Activated naive CD4-positive, alpha-beta T cell treated with Interleukin-2 at 50 U/mL for 16 hours (primary cell): ENCODE measurements around the gene PRKD1.

Experiments
- DNase-seq: peaks from one replicate; pipeline ENCODE4 v3.0.0-alpha.2; 2020

Gene PRKD1

DNA sequence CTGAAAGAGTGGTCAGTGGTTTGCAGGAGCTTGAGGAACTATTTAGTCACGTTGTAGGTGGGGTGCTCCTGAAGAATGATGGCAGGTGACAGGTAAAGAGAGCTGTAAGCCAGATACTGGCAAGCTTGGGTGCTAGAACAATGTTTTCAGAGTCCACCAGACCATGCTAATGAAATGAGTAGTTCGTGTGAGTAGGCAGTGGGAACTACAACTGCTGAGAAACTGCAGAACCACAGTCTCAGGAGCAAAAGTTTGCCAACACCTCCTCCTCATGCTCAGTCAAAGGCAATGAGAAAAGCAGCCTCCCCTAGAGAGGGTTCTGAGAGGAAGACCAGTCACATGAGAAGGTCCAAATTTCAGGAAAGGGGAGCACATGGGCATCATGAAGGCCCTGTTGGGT lies 91.3 kb downstream of the PRKD1 start:
- no peak for DNase-seq

DNA sequence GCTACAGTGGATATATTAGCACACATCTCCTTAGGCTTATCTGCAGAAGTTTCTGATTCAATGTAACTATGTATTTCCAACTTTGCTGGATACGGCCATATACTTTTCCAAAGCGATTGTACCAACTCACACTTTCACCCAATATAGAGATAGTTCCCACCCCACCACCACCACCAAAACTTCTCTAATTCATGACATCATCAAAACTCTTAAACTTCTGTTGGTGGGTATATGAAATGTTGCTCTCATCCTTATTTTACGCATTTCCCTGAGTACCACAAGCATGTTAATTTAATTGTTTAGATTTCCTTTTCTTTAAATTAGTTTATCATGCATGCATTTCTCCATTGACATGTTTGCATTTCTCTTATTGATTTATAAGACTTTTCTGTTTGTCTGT lies 95.6 kb downstream of the PRKD1 start:
- DNase-seq, result no peak

- DNase-seq, result no peak
These were observed 97.8 kb downstream of the PRKD1 start for GRCh38 chr14:29829851-29830250.

- DNase-seq, result no peak
These were observed 103.8 kb downstream of the PRKD1 start for GRCh38 chr14:29823816-29824215.

DNA sequence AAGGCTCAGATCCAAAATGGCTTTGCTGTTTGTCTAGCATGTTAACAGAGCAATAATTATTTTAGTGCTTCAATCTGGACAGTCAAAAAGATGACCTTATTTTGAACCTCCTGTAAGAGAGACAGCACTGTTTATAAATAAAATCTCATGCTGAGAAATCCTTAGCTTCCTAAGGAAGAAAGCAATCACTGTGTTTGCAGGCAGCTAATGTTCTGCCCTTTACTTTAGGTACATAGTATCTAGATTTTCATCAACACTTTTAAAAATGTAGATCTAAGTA lies 105.3 kb downstream of the PRKD1 start:
- no peak for DNase-seq

DNA sequence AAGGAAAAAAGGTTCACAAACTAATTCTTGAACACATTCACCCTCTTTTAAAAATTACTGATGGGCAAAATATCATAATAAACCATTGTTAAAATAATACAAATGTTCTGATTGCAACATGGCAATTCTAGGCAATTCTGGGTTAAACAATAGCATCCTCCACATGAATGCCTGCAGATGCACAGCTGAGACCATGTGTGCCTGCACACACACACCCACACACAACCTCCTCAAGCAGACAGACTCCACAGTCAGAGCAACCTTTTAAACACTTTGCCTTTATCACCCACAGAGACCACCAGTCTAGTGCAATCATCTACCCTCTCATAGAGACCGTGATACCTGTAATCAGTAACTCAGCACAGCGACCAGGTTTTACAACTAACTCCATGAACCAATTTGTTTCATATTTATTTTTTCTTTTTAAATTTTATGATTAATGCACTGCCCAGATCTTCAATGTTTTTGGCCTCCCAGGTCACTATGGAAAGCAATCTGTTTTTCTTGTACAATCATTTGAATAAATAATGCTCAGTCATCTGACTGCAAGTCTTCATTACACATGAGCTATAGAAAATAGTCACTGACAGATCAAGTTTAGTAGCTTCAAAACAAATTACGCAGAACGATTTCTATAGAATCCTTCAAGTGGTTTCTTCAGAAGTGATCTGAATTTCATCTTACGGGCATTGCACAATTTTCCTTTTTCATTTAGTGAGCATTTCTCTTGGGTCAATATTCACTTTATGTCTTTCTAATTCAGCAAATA lies 105.8 kb downstream of the PRKD1 start:
- no peak for DNase-seq

DNA sequence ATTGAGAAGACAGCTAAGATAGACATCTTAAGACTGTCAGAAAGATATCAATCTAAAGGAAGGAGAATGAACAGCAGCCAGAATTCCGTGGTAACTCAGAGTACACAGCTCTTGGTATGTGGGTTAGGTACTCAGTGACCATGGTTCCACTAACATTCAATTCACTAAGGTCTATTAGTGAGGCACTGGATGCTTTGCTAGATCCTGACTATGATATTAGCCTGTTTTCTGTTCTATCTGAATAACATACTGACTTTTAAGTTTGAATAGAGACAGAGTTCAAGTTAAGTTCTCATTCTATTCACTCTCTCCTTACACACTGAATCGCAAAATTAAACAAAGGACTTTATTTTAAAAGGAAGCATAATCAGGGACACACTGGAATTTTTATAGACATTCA lies 106.4 kb downstream of the PRKD1 start:
- no peak for DNase-seq

- no peak for DNase-seq
These were observed 106.9 kb downstream of the PRKD1 start for GRCh38 chr14:29820785-29821184.

- no peak for DNase-seq
These were observed 109.8 kb downstream of the PRKD1 start for GRCh38 chr14:29817767-29818405.

DNA sequence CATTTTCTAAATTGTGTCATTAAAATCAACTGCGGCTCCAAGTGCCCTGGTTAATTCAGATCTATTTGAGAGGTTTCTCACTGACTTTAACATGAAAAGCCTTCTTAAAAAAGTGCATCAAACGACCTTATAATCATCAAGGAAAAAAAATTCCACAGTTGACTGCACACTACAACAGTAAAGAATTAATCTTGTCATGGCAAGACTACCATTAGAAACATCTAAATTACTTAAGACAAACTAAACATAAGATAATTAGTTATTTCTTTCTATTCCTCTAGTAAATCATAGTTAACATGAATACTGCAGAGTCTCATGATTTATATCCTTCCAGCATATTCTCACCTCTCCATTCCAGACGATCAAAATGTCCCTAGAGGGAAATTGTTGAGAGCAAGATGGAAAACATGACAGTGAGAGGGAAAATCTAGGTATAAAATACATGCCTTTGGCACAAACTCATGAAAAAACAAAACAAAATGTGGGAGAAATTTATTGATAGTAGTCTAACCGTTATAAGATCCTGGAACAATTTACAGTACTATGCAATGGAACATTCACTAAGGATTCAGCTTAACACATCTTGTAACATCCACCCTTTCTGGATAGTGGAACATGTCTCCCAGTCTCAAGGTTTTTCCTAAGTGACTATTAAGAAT lies 112.5 kb downstream of the PRKD1 start:
- DNase-seq, result no peak

DNA sequence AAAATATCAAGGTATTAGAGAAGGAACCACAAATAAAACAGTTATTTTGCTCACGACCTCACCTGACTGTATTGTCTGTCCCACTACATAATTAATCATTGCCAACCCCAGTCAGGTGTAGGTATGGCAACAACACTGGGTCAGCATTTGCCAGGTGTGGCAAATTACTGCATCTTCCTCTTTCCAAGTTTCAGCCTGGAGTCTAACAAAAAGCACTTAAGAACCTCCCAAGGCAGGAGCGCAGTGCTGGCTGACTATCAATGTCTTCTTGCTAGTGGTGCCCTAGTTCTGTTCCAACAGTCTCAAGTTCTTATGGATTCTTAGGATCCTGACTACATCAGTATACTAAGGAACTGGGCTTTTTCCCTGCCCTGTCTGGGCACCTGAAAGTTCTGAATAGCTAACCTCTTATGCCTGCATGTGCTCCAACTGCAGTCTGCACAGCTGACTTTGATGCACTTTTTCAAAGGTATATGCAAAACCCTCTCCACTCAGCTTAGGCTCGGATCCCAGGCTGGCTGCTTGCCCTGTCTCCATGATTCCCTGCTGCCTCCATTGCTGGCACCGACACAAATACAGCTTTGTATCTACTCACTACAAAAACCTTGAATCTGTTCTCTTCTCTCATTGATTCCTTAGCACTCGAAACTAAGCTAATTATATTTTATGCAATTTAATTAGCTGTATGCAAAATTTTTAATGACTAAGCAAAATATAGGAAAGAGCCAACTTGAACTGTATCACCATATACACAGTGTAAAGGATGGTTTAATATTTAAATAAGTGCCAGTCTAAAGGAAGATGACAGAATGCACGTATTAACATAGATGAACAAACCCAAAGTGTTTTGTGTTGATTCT lies 113.3 kb downstream of the PRKD1 start:
- DNase-seq, result no peak

GRCh38 chr14:29810682-29811081 lies 117.0 kb downstream of the PRKD1 start:
- DNase-seq, result no peak

GRCh38 chr14:29810064-29810463 lies 117.6 kb downstream of the PRKD1 start:
- DNase-seq, result no peak

DNA sequence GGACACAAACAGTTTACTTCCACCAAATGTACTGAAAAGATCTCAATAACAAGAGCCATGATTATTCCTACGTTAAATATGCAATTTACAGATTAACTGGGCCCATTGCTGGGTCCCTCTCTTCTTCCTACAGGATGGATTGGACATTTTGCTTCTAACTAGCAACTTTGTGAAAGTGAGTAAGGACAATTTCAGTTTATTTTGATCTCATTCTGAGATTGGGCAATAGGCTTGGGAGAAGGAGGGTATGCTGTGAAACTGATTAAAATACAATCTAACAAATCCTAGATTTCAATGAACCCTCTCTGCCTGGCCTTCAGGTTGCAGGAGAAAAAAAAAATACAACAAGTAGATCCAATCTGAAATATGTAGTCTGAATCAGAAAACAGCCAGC lies 121.5 kb downstream of the PRKD1 start:
- DNase-seq, result no peak

GRCh38 chr14:29805415-29806123 lies 122.1 kb downstream of the PRKD1 start:
- no peak for DNase-seq

- DNase-seq, result no peak
These were observed 123.0 kb downstream of the PRKD1 start for GRCh38 chr14:29804481-29805266.

DNA sequence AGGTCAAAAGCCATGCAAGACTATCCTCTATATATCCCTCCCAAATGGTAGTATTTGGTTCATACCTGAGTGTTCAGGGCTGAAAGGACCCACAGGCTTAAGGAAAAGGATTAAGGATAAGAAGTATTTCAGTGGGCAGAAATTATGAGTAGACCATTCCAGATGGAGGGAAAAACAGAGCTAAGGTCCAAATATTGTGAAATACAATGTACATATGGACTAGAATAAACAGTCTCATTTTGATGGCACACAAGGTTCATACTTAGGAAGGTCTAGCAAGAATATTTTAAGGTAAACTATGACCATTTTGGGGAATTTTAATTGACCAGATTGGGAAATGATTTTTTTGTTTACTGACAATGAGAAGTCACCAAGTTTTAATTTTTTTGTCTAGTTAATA lies 124.6 kb downstream of the PRKD1 start:
- no peak for DNase-seq

- DNase-seq, result no peak
These were observed 125.4 kb downstream of the PRKD1 start for GRCh38 chr14:29802211-29802610.

DNA sequence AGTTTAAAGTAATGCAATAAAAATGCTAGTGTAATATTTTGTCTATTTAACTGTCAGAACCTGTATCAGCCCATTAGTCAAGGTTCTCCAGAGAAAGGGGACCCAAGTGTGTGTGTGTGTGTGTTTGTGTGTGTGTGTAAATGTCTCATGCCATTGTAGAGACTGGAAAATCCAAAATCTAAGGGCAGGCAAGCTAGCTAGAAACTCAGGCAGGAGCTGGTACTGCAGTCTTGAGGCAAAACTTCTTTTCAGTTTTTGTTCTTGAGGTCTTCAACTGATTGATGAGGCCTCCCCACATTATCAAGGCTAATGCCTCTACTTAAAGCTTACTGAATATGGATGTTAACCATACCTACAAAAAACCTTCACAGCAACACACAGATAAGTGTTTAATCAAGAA lies 126.7 kb downstream of the PRKD1 start:
- no peak for DNase-seq

DNA sequence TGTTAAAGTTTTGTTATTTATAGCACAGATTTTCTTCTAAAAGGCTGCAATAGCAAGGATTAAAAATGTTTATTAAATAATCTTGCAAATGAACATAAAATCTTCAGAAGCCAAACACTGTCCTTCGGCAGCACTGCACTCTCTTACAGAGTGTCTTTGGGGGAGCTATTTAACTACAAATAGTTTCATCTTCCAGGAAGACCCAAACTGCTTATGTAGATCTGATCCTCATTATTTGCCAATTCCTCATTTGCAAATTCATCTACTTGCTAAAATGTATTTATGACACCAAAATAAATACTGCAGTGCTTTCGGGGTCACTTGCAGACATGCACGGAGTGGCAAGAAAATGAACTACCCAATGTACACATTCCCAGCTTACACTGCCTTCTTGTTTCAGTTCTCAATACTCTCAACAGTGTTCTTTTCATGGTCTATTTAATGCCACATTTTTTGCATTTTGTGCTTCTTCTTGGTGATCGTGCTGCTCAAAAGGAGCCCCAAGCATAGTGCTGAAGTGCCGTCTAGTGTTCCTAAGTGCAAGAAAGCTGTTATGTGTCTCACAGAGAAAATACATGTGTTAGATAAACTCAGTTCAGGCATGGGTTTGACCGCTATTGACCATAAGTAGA lies 128.1 kb downstream of the PRKD1 start:
- DNase-seq, result no peak

- DNase-seq, result no peak
These were observed 128.8 kb downstream of the PRKD1 start for GRCh38 chr14:29798811-29799210.
